HFFc6 (cell line): ENCODE results near the gene ADAM17. TPM values are rescaled to one million over a fixed set of nuclear protein-coding genes. Genes with fewer than 3 reads are reported as not detected.

Experiments used
- DNase-seq: peaks from one replicate; pipeline ENCODE4 v3.0.0-alpha.2; 2018
- H3K27ac Mint-ChIP-seq: 2 replicates; pipeline ENCODE4 v1.8.0; 2020; ENCODE audit warnings: mild to moderate bottlenecking, mixed read lengths
- H3K27me3 Mint-ChIP-seq: 2 replicates; pipeline ENCODE4 v1.8.0; 2021; ENCODE audit warnings: mild to moderate bottlenecking, moderate library complexity, mixed read lengths; ENCODE audit not compliant: insufficient read depth
- H3K36me3 Mint-ChIP-seq: 2 replicates; pipeline ENCODE4 v1.8.0; 2021; ENCODE audit warnings: low read depth, mixed read lengths
- H3K4me1 Mint-ChIP-seq: 2 replicates; pipeline ENCODE4 v1.8.0; 2020; ENCODE audit warnings: low read depth, mixed read lengths
- H3K4me3 Mint-ChIP-seq: 2 replicates; pipeline ENCODE4 v1.8.0; 2020; ENCODE audit warnings: mild to moderate bottlenecking, moderate library complexity, mixed read lengths
- H3K9me3 Mint-ChIP-seq: 2 replicates; pipeline ENCODE4 v1.8.0; 2020; ENCODE audit warnings: mild to moderate bottlenecking, mixed read lengths
- total RNA-seq, 6 experiments: library from RNA; stranded (reverse); fragmentation: NEBNext Ultra II Directional; extraction: Animal tissue kit (Norgen Biotek cat#: 25700); gene quantifications; 2 replicates in 1 of 6; 3 replicates in 5 of 6; pipeline ENCODE4 v1.2.3, GENCODE V29; 2021
- TF ChIP-seq, protein P1 (sequence below): fragments of 200-600 bp; sonication (generic); IDR thresholded peaks from 2 replicates; pipeline ENCODE4 v1.5.0; 2021; ENCODE audit warnings: antibody characterized with exemption, mild to moderate bottlenecking

Gene ADAM17
- total RNA-seq, 6 experiments from 2014 or later, result 16.0 to 20.0 (median 19.4) TPM

DNA sequence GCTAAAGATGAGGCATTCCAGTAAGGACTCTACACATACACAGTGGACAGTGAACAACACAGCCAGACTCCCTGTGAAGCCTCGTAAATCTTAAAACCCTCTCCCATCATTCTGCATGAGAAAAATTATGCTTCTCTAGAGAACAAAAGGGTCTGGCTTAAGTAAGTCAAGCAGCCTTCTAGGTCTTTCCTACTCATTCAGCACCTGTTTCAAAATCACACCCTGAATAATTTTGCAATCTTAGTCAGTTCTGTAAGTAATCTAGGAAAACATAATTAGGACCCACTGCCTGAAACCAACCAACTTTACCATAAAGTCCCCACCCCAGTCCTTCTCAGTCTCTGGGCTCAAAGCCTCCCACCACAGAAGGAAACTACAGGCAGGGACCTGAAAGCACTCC, 61.5 kb downstream of the ADAM17 start:
- no peaks in the 10 kb centered on the region for H3K9me3 Mint-ChIP-seq
- peaks cover 15% of the 10 kb centered on the region for H3K4me1 Mint-ChIP-seq
- no peak overlapping the region for H3K27ac Mint-ChIP-seq
- no peak overlapping the region for H3K4me3 Mint-ChIP-seq
- peaks cover 35% of the 10 kb centered on the region for H3K36me3 Mint-ChIP-seq
- TF ChIP-seq, protein P1, sequence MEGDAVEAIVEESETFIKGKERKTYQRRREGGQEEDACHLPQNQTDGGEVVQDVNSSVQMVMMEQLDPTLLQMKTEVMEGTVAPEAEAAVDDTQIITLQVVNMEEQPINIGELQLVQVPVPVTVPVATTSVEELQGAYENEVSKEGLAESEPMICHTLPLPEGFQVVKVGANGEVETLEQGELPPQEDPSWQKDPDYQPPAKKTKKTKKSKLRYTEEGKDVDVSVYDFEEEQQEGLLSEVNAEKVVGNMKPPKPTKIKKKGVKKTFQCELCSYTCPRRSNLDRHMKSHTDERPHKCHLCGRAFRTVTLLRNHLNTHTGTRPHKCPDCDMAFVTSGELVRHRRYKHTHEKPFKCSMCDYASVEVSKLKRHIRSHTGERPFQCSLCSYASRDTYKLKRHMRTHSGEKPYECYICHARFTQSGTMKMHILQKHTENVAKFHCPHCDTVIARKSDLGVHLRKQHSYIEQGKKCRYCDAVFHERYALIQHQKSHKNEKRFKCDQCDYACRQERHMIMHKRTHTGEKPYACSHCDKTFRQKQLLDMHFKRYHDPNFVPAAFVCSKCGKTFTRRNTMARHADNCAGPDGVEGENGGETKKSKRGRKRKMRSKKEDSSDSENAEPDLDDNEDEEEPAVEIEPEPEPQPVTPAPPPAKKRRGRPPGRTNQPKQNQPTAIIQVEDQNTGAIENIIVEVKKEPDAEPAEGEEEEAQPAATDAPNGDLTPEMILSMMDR, result no peak
- DNase-seq, result no peak
- H3K27me3 Mint-ChIP-seq, result peaks cover 2% of the 10 kb centered on the region

- H3K27me3 Mint-ChIP-seq, result peaks cover 2% of the 10 kb centered on the region
- H3K4me3 Mint-ChIP-seq, result no peak overlapping the region
- H3K27ac Mint-ChIP-seq, result no peak overlapping the region
- no peak for DNase-seq
- TF ChIP-seq, protein P1, result no peak
- H3K9me3 Mint-ChIP-seq, result no peaks in the 10 kb centered on the region
- peaks cover 15% of the 10 kb centered on the region for H3K4me1 Mint-ChIP-seq
- H3K36me3 Mint-ChIP-seq, result peaks cover 39% of the 10 kb centered on the region
Observed at GRCh38 chr2:9493478-9493877, 62.2 kb downstream of the ADAM17 start.

DNA sequence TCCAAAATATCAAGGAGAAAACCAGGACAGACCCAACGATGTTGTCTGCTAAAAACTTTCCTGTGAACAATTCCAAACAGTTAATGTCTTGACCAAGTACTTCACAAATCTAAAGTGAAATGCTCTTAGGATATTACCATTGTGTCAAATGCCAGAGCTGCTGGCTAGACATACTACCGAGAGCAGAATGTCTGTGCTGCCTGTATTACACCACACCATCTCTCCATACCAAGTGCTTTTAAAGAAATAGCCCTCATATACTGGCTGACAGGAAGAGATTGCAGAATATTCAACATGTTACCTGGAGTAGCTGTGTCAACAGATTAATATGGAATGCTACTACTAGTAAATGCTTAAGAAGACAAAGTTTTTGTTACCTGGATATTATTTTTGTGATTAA, 62.7 kb downstream of the ADAM17 start:
- H3K27ac Mint-ChIP-seq, result no peak overlapping the region
- TF ChIP-seq, protein P1, result no peak
- DNase-seq, result no peak
- peaks cover 2% of the 10 kb centered on the region for H3K27me3 Mint-ChIP-seq
- no peaks in the 10 kb centered on the region for H3K9me3 Mint-ChIP-seq
- peaks cover 15% of the 10 kb centered on the region for H3K4me1 Mint-ChIP-seq
- no peak overlapping the region for H3K4me3 Mint-ChIP-seq
- H3K36me3 Mint-ChIP-seq, result peaks cover 42% of the 10 kb centered on the region

DNA sequence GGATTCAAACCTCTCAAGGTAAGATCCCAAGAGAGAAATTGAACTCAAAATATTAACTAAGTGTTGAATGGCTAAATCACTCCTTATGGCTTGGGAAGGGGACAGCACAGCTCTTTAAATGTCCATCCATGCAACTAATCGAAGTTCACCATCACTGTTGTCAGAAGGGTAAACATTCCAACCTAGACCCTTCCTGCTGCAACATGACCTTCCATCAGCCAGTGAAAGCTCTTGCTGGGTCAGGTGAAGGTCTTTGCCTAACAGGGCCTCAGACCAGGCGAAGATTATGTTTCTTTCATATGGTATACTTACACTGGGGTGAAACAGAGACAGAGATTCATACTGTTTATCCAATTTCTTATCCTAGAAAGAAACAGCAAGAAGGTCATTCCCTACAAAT, 64.8 kb downstream of the ADAM17 start:
- H3K27me3 Mint-ChIP-seq, result peaks cover 4% of the 10 kb centered on the region
- TF ChIP-seq, protein P1, result no peak
- H3K27ac Mint-ChIP-seq, result no peak overlapping the region
- peaks cover 43% of the 10 kb centered on the region for H3K36me3 Mint-ChIP-seq
- no peak for DNase-seq
- no peaks in the 10 kb centered on the region for H3K9me3 Mint-ChIP-seq
- H3K4me1 Mint-ChIP-seq, result peaks cover 16% of the 10 kb centered on the region
- no peak overlapping the region for H3K4me3 Mint-ChIP-seq

DNA sequence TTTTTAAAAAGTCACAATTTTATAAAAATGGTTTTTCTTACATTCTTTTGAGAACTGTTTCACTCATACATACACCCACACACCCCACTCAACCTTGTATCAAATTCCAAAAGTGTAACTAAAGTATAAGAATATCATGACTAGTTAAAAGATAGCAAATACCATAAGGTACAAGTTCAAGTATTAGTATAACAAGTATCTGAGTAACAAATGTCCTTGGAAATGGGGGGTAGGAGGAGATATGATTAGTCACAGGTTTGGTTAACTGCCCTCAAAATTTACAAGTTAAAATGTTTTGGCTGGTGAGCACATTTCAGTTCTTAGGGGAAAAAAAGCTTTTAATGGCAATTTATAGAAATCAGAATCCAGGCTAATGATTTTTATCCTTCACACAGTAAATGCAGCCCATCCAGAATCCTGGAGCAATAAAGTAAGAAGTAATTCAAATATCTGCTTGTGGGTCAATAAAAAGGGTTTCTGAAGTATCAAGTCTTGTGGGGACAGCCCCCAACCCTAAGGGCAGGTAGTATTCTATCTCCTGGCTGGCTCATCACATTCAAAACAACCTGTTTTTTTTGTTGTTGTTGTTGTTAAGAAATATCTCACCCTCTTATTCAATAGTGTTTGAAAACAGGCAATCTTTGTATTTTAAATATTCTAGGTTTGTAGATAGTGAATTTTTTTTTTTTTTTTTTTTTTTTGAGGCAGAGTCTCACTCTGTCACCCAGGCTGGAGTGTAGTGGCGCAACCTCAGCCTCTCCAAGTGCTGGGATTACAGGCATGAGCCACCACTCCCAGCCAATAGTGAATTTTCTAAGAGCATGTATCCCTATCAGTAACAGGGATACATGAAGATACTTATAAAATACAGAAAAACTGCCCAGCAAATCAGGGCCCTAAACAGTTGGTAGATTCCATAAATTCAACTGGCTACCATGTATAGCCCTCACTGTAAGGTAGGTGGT, 66.8 kb downstream of the ADAM17 start:
- DNase-seq, result peak; percentile 62
- Mint-ChIP-seq H3K27me3 (peaks cover 2% of the 10 kb centered on the region; the same call in 1 of the 2 replicates), H3K4me3 (peak overlapping the region; percentile 2), H3K4me1 (peaks cover 30% of the 10 kb centered on the region), H3K27ac (peak overlapping the region; percentile 55), H3K9me3 (no peaks in the 10 kb centered on the region), H3K36me3 (peaks cover 44% of the 10 kb centered on the region)
- TF ChIP-seq, protein P1, result no peak
